ENCODE data around the gene SIMC1. TPM values are rescaled to one million over a fixed set of nuclear protein-coding genes. Genes with fewer than 3 reads are reported as not detected.

SIMC1 gene
- total RNA-seq, 1 experiment from 2014 or later: 12.8 TPM

GRCh38 chr5:176384991-176385390, 146.8 kb downstream of the SIMC1 start:
- DNase-seq (ENCODE audit: extremely low read depth, low read depth): no peak

DNA sequence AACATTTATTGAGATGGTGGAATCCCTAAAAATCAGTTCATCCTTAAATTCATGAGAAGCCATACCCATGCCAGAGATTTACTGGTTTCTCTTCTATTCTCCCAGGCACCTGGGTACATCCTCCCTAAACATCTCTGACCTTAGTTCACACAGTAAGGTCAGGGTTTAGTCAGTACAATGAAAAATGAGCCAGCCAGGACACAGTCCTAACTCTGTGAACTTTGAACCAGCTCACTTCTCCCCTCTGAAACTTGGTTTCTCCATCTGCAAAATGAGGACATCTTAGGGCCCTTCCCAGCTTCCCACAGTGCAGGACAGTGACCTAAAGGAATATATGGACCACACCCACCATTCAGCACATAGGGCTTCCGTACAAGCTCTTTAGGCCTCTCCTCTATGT, 148.3 kb downstream of the SIMC1 start:
- no peak for DNase-seq (ENCODE audit: extremely low read depth, low read depth)

- no peak for DNase-seq (ENCODE audit: extremely low read depth, low read depth)
Measured at GRCh38 chr5:176387384-176387925, 149.2 kb downstream of the SIMC1 start.

- DNase-seq (ENCODE audit: extremely low read depth, low read depth): no peak
Measured at GRCh38 chr5:176388003-176388443, 149.8 kb downstream of the SIMC1 start.

DNA sequence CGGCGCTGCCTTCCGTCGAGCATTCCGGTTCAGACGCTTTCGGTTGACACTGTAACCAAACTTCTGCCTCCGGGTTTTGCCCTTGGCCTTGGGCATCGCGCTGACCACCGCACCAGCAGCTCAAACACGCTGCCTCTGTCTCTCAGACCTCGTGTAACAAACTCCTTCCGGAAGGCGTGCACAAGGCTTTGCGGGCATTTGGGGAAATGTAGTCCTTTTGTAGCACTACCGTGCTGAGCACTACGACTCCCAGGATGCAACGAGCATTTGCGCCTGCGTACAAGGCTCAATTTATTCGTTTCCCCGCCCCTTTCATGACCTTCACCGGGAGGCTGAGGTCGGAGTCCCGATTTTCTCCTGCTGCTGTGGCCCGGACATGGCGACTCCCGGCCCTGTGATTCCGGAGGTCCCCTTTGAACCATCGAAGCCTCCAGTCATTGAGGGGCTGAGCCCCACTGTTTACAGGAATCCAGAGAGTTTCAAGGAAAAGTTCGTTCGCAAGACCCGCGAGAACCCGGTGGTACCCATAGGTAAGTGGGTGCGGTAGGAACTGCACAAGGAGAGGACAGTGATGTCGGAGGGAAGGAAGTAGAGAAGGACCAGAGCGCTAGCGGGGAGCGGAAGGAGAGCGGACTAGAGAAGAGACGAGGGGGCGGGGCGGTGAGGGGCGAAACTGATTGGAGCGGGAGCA, 150.4 kb downstream of the SIMC1 start, which contains the start of the genes HIGD2A and NOP16:
Gene HIGD2A, plus strand, starts transcription at position 308 of the 691 bp plus-strand sequence. Its CDS starts 69 bp downstream, at position 377.
Gene NOP16, minus strand, starts transcription at position 155 of the 691 bp plus-strand sequence. Its CDS starts 59 bp downstream, at position 96.
- peak; percentile 99 for DNase-seq (ENCODE audit: extremely low read depth, low read depth)

GRCh38 chr5:176389135-176390123, 151.2 kb downstream of the SIMC1 start:
- DNase-seq (ENCODE audit: extremely low read depth, low read depth): no peak

DNA sequence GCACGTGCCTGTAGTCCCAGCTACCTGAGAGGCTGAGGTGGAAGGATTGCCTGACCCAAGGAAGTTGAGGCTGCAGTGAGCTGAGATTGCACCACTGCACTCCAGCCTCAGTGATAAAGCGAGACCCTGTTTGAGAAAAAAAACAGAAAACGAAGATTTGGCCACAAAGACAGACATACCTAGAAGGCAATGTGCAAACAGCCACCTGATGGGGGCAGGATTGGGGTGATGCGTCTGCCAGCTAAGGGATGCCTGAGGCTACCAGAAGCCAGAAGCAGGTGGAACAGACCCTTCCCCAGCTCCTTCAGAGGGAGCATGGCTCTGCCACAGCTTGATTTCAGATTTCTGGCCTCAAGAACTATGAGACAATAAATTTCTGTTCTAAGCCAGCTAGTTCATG, 153.3 kb downstream of the SIMC1 start:
- no peak for DNase-seq (ENCODE audit: extremely low read depth, low read depth)

GRCh38 chr5:176391999-176392398, 153.8 kb downstream of the SIMC1 start:
- DNase-seq (ENCODE audit: extremely low read depth, low read depth): no peak

DNA sequence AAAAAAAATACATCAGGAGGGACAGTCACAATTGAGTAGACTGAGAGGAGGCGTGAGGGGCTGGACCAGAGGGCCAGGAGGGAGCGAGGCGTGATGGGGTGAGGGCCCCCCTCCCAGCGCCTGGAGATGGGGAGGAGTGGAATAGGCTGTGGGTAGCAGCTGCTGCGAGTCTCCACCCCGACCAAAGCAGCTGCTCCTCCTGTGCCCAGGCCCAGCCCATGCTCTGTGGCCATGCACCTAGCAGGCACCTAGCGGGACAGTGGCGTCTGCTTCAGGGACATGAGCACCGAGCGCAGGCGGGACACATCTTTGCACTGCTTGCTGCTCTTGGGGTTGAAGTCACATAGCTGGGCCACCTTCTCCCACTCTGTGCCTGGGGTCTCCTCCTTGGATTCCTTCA, 154.3 kb downstream of the SIMC1 start:
- DNase-seq (ENCODE audit: extremely low read depth, low read depth): no peak

GRCh38 chr5:176394096-176394495, 155.9 kb downstream of the SIMC1 start:
- no peak for DNase-seq (ENCODE audit: extremely low read depth, low read depth)

- no peak for DNase-seq (ENCODE audit: extremely low read depth, low read depth)
Measured at GRCh38 chr5:176394881-176395675, 156.9 kb downstream of the SIMC1 start.

Small RNAs within 50 kb of the gene (small RNA-seq; reads per million reads assigned to genes)
- 0 reads per million in 2 experiments for gene MIR1271

Other genes starting within 250 kb of the SIMC1 start
- gene KIAA1191, start 123.3 kb downstream of the SIMC1 start, total RNA-seq (2014; rRNA removed; shearing (Covaris generic)): 87.9 and 102 TPM in 2 replicates
- gene ARL10, start 127.1 kb downstream of the SIMC1 start, total RNA-seq (2014; rRNA removed; shearing (Covaris generic)): not detected in 2 replicates
- gene NOP16, start 150.2 kb downstream of the SIMC1 start, total RNA-seq (2014; rRNA removed; shearing (Covaris generic)): 40.8 and 49.4 TPM in 2 replicates
- gene HIGD2A, start 150.3 kb downstream of the SIMC1 start, total RNA-seq (2014; rRNA removed; shearing (Covaris generic)): 172 and 187 TPM in 2 replicates
- 68.2 and 76.0 TPM in 2 replicates for gene CLTB, start 178.1 kb downstream of the SIMC1 start, total RNA-seq (2014; rRNA removed; shearing (Covaris generic))
- gene FAF2, start 210.0 kb downstream of the SIMC1 start, total RNA-seq (2014; rRNA removed; shearing (Covaris generic)): 60.4 and 72.4 TPM in 2 replicates